Activated CD4-positive, alpha-beta T cell treated with anti-CD3 and anti-CD28 coated beads, Interleukin-2, amount 50 U/mL, for 1 hour (primary cell): ENCODE measurements around the gene TPK1.
"Not testable (repeated sequence)": the region's sequence is repeated elsewhere in the genome, so short reads cannot be mapped to it uniquely, and the experiment has no call there.

ENCODE experiments used
- DNase-seq: peaks from one replicate; pipeline ENCODE4 v3.0.0-alpha.2; 2020

The TPK1 gene

GRCh38 chr7:144596953-144597352 is 238.9 kb downstream of the TPK1 start:
- no peak for DNase-seq

GRCh38 chr7:144594580-144594979 is 241.3 kb downstream of the TPK1 start:
- DNase-seq, result no peak

- DNase-seq, result no peak
Measured at GRCh38 chr7:144588559-144589051, 247.2 kb downstream of the TPK1 start.

- no peak for DNase-seq
Measured at GRCh38 chr7:144587701-144588100, 248.2 kb downstream of the TPK1 start.

- no peak for DNase-seq
Measured at GRCh38 chr7:144584726-144585125, 251.1 kb downstream of the TPK1 start.

- no peak for DNase-seq
Measured at GRCh38 chr7:144579687-144580086, 256.2 kb downstream of the TPK1 start.

GRCh38 chr7:144575456-144575855 is 260.4 kb downstream of the TPK1 start:
- DNase-seq, result no peak

- not testable (repeated sequence) for DNase-seq
Measured at GRCh38 chr7:144574753-144575152, 261.1 kb downstream of the TPK1 start.

GRCh38 chr7:144568233-144568632 is 267.6 kb downstream of the TPK1 start:
- no peak for DNase-seq

GRCh38 chr7:144565586-144565985 is 270.3 kb downstream of the TPK1 start:
- no peak for DNase-seq

GRCh38 chr7:144549861-144550260 is 286.0 kb downstream of the TPK1 start:
- DNase-seq, result no peak

- no peak for DNase-seq
Measured at GRCh38 chr7:144548556-144548955, 287.3 kb downstream of the TPK1 start.

GRCh38 chr7:144547888-144548287 is 288.0 kb downstream of the TPK1 start:
- DNase-seq, result no peak

GRCh38 chr7:144546782-144547181 is 289.1 kb downstream of the TPK1 start:
- no peak for DNase-seq

GRCh38 chr7:144545330-144545729 is 290.5 kb downstream of the TPK1 start:
- no peak for DNase-seq

GRCh38 chr7:144534655-144535395 is 301.0 kb downstream of the TPK1 start:
- DNase-seq, result no peak

GRCh38 chr7:144534196-144534595 is 301.7 kb downstream of the TPK1 start:
- DNase-seq, result no peak

GRCh38 chr7:144531181-144531580 is 304.7 kb downstream of the TPK1 start:
- DNase-seq, result no peak

- DNase-seq, result no peak
Measured at GRCh38 chr7:144529269-144529926, 306.5 kb downstream of the TPK1 start.

GRCh38 chr7:144528536-144529045 is 307.3 kb downstream of the TPK1 start:
- no peak for DNase-seq

GRCh38 chr7:144527051-144527471 is 308.8 kb downstream of the TPK1 start:
- DNase-seq, result no peak

GRCh38 chr7:144525956-144526355 is 309.9 kb downstream of the TPK1 start:
- no peak for DNase-seq

GRCh38 chr7:144524271-144524670 is 311.6 kb downstream of the TPK1 start:
- no peak for DNase-seq

GRCh38 chr7:144523621-144524020 is 312.2 kb downstream of the TPK1 start:
- DNase-seq, result no peak
